Ovary (tissue), 3 donors: Measurements from ENCODE around the gene IPPK.

Experiments
- CTCF ChIP-seq, 3 donors: fragments of 450-650 bp in 2 of 3; fragments of 200-600 bp in 1 of 3; IDR thresholded peaks; one replicate each; pipeline versions ENCODE4 v1.5.1 to v1.8.0; 2016 to 2022; ENCODE audit warnings: antibody characterized with exemption in 3 of 3, mild to moderate bottlenecking in 1 of 3
- EP300 ChIP-seq: sonication (generic); formaldehyde crosslinking; IDR thresholded peaks from one replicate; pipeline ENCODE4 v1.6.1; 2017; ENCODE audit warnings: antibody characterized with exemption
- POLR2A ChIP-seq: fragments of 450-650 bp; IDR thresholded peaks from one replicate; pipeline ENCODE4 v1.6.1; 2017; ENCODE audit warnings: antibody characterized with exemption, mild to moderate bottlenecking, moderate library complexity
- donor health status: DM: no; HTN: no; CAD: no.

- TF ChIP-seq POLR2A (no peak), CTCF (IDR thresholded peaks at IDR 0.05) (no peak), EP300 (no peak)
Observed at GRCh38 chr9:92718086-92719001, 48.4 kb upstream of the IPPK start.
